B cell (primary cell): ENCODE results near the gene CXorf66. TPM values are rescaled to one million over a fixed set of nuclear protein-coding genes. Genes with fewer than 3 reads are reported as not detected.

ENCODE experiments used
- ATAC-seq: fragments of 200-7000 bp; cut with Tn5 transposase; one replicate; pipeline ENCODE4 v1.10.0; 2021; ENCODE audit warnings: low read depth, mild to moderate bottlenecking, moderate number of reproducible peaks, moderate library complexity
- CTCF ChIA-PET: fragments of 350-600 bp; sonication (Branson Sonifier 250); formaldehyde crosslinking; loops from one replicate; lab custom pipeline; 2021; ENCODE audit warnings: antibody characterized with exemption, inconsistent platforms; lab: Charles Lee
- POLR2A ChIA-PET: fragments of 350-600 bp; sonication (Branson Sonifier 250); formaldehyde crosslinking; loops from one replicate; lab custom pipeline; 2021; ENCODE audit warnings: antibody characterized with exemption; lab: Charles Lee
- DNase-seq: peaks from one replicate; pipeline ENCODE4 v3.0.0; 2013
- H2AFZ ChIP-seq: 2 replicates; pipeline ENCODE4 v1.6.1; 2012; ENCODE audit warnings: mild to moderate bottlenecking, low read depth, low read length; ENCODE audit not compliant: insufficient read depth, poor library complexity, severe bottlenecking
- H3K27ac ChIP-seq, 2 donors: 1 replicate in 1 of 2; 2 replicates in 1 of 2; pipeline ENCODE4 v1.5.1; 2012 to 2013; ENCODE audit warnings: low read length in 2 of 2, mild to moderate bottlenecking in 2 of 2, moderate library complexity in 1 of 2
- H3K27me3 ChIP-seq, 4 experiments: fragments of 200-600 bp in 1 of 4; sonication (generic) in 1 of 4; replicated peaks in 1 of 4; 1 replicate in 2 of 4; 2 replicates in 2 of 4; pipeline versions ENCODE4 v1.6.1 to v1.7.0; 2013 to 2016; ENCODE audit warnings: low read length in 3 of 4, mild to moderate bottlenecking in 2 of 4, mixed read lengths in 1 of 4, moderate library complexity in 1 of 4; ENCODE audit not compliant: insufficient read depth in 4 of 4, control insufficient read depth in 3 of 4; ENCODE audit errors: control extremely low read depth in 1 of 4
- H3K36me3 ChIP-seq, 2 experiments: replicated peaks in 1 of 2; 1 replicate in 1 of 2; 2 replicates in 1 of 2; pipeline versions ENCODE4 v1.6.1 to v1.7.1; 2013; ENCODE audit warnings: low read length in 1 of 2; ENCODE audit not compliant: insufficient read depth in 2 of 2, control insufficient read depth in 1 of 2; ENCODE audit errors: control extremely low read depth in 1 of 2, extremely low read depth in 1 of 2
- H3K4me1 ChIP-seq, 2 donors: fragments of 200-600 bp in 1 of 2; sonication (generic) in 1 of 2; 1 replicate in 1 of 2; 2 replicates in 1 of 2; pipeline versions ENCODE4 v1.5.1 to v1.6.1; 2013 to 2017; ENCODE audit warnings: low read length in 2 of 2; ENCODE audit not compliant: control insufficient read depth in 2 of 2, insufficient read depth in 2 of 2
- H3K4me2 ChIP-seq: replicated peaks from 2 replicates; pipeline ENCODE3; 2012; ENCODE audit warnings: mild to moderate bottlenecking, low read depth, low read length; ENCODE audit not compliant: poor library complexity, severe bottlenecking
- H3K4me3 ChIP-seq, 5 experiments: fragments of 200-600 bp in 1 of 5; sonication (generic) in 1 of 5; 1 replicate in 3 of 5; 2 replicates in 2 of 5; pipeline versions ENCODE4 v1.5.1 to v1.7.0; 2011 to 2016; ENCODE audit warnings: low read length in 4 of 5, mild to moderate bottlenecking in 4 of 5, low read depth in 2 of 5, control low read depth in 1 of 5, moderate library complexity in 1 of 5; ENCODE audit not compliant: insufficient read depth in 1 of 5; ENCODE audit errors: control extremely low read depth in 1 of 5, extremely low read depth in 1 of 5
- H3K79me2 ChIP-seq: fragments of 200-600 bp; sonication (generic); one replicate; pipeline ENCODE4 v1.6.0; 2016; ENCODE audit warnings: low read length; ENCODE audit not compliant: control insufficient read depth, insufficient read depth
- H3K9ac ChIP-seq: fragments of 200-600 bp; sonication (generic); 2 replicates; pipeline ENCODE4 v1.6.1; 2017; ENCODE audit warnings: mild to moderate bottlenecking, low read length, moderate library complexity
- H3K9me3 ChIP-seq, 3 donors: one replicate each; pipeline versions ENCODE4 v1.6.1 to v1.7.1; 2013; ENCODE audit warnings: low read length in 2 of 3; ENCODE audit not compliant: control insufficient read depth in 2 of 3, insufficient read depth in 1 of 3; ENCODE audit errors: control extremely low read depth in 1 of 3
- H4K20me1 ChIP-seq: 2 replicates; pipeline ENCODE4 v1.6.0; 2012; ENCODE audit warnings: mild to moderate bottlenecking, low read length; ENCODE audit not compliant: insufficient read depth, control insufficient read depth, poor library complexity, severe bottlenecking
- H3K27ac Mint-ChIP-seq: one replicate; pipeline ENCODE4 v1.8.0; 2021; ENCODE audit warnings: mixed read lengths
- H3K27me3 Mint-ChIP-seq: one replicate; pipeline ENCODE4 v1.8.0; 2021; ENCODE audit warnings: mixed read lengths
- H3K4me1 Mint-ChIP-seq: one replicate; pipeline ENCODE4 v1.8.0; 2021; ENCODE audit warnings: mixed read lengths
- H3K4me3 Mint-ChIP-seq: one replicate; pipeline ENCODE4 v1.8.0; 2021; ENCODE audit warnings: mixed read lengths
- H3K9me3 Mint-ChIP-seq: one replicate; pipeline ENCODE4 v1.8.0; 2022; ENCODE audit warnings: mixed read lengths; ENCODE audit not compliant: insufficient read depth
- CTCF ChIP-seq: fragments of 200-600 bp; IDR thresholded peaks from one replicate; pipeline ENCODE4 v1.8.0; 2022; ENCODE audit warnings: antibody characterized with exemption, mild to moderate bottlenecking
- EZH2 ChIP-seq: IDR thresholded peaks from 2 replicates; pipeline ENCODE4 v1.6.1; 2012; ENCODE audit warnings: borderline replicate concordance, low read depth, mild to moderate bottlenecking, moderate library complexity, low read length; ENCODE audit not compliant: insufficient read depth, poor library complexity, severe bottlenecking
- WGBS: methylation state at CpG from one replicate; pipeline ENCODE4 v1.1.5; 2013; ENCODE audit warnings: missing lambda C conversion rate; ENCODE audit not compliant: insufficient coverage; 5-methylcytosine and 5-hydroxymethylcytosine counted together
- intact Hi-C: fragments of 100-400 bp; cut with micrococcal nuclease; formaldehyde crosslinking; loops from one replicate; pipeline ENCODE4 v1.10.0; 2022
- polyA plus RNA-seq: library from polyadenylated mRNA; depleted of rRNA; stranded (reverse); fragments of >200 nt; gene quantifications from 2 replicates; pipeline ENCODE4 v1.2.3, GENCODE V29; 2012
- small RNA-seq: library from RNA; depleted of rRNA; stranded (forward); fragments of <200 nt; gene quantifications from one replicate; pipeline ENCODE3, GENCODE V24; 2012; ENCODE audit warnings: low replicate concordance, low read depth; ENCODE audit not compliant: insufficient read length
- total RNA-seq, 2 donors: library from RNA; stranded (reverse); fragments of 120-200 nt in 1 of 2; gene quantifications; 1 replicate in 1 of 2; 2 replicates in 1 of 2; pipeline versions ENCODE4 v1.2.3 to v1.2.4, GENCODE V29; 2013 to 2022

Gene CXorf66
- total and polyA plus RNA-seq, 2 donors (not counting 1 experiment from before 2014, with no cell fraction given) = not detected

- Mint-ChIP-seq H3K4me3 (no peak overlapping the region), H3K4me1 (peaks cover 20% of the 10 kb centered on the region), H3K27me3 (no peaks in the 10 kb centered on the region), H3K27ac (no peak overlapping the region), H3K9me3 (no peaks in the 10 kb centered on the region)
- intact Hi-C loops = no loop called here
- peaks cover 5% of the 10 kb centered on the region for H4K20me1 ChIP-seq
- H3K9me3 ChIP-seq = no peaks in the 10 kb centered on the region
- no peak overlapping the region for H2AFZ ChIP-seq
- H3K27me3 ChIP-seq = no peaks in the 10 kb centered on the region
- no CpG with 5 or more reads among the region's 2 CpGs for WGBS
- DNase-seq (no peak), ATAC-seq (no peak)
- no peaks in the 10 kb centered on the region for H3K36me3 ChIP-seq
- TF ChIP-seq EZH2 (no peak), CTCF (no peak)
- H3K9ac ChIP-seq = no peak overlapping the region
- peaks cover 22% of the 10 kb centered on the region for H3K79me2 ChIP-seq
- ChIA-PET CTCF (no interaction called here), POLR2A (no interaction called here)
- no peak overlapping the region for H3K4me2 ChIP-seq
- H3K4me3 ChIP-seq = no peak overlapping the region
- H3K4me1 ChIP-seq = peaks cover 7 to 10% of the 10 kb centered on the region in 2 donors
- no peak overlapping the region for H3K27ac ChIP-seq
Observed at GRCh38 chrX:139905743-139906142, 59.6 kb downstream of the CXorf66 start.

Small RNA genes within 50 kb of the gene (small RNA-seq; reads per million reads assigned to genes)
- gene MIR505 (2.3 reads per million, percentile 25 among the genes with 10 or more reads in this experiment), gene RF00425 (not detected)

Other genes starting within 250 kb of the CXorf66 start
- gene ATP11C, start 32.5 kb downstream of the CXorf66 start, total RNA-seq = 27.8 and 29.2 TPM in 2 replicates
- gene ATP11C, start 32.5 kb downstream of the CXorf66 start, polyA plus RNA-seq = 8.5 and 10.5 TPM in 2 replicates